ENCODE data around the gene INAFM2. TPM values are rescaled to one million over a fixed set of nuclear protein-coding genes. Genes with fewer than 3 reads are reported as not detected.

The INAFM2 gene
- total RNA-seq, 1 donor from 2014 or later = 18.2 TPM

- Histone ChIP-seq H3K9ac (no peak overlapping the region), H3F3A (ENCODE audit: low read depth) (no peaks in the 10 kb centered on the region), H2AFZ (replicated peaks) (no peak overlapping the region), H3K4me2 (no peak overlapping the region), H3K27me3 (peaks cover 30% of the 10 kb centered on the region), H3K9me3 (ENCODE audit: low read depth) (no peaks in the 10 kb centered on the region), H3K27ac (no peak overlapping the region), H4K20me1 (ENCODE audit: low read depth) (no peaks in the 10 kb centered on the region), H3K4me3 (no peak overlapping the region), H3K36me3 (no peaks in the 10 kb centered on the region), H3K79me2 (ENCODE audit: low read depth) (no peaks in the 10 kb centered on the region), H3K4me1 (no peaks in the 10 kb centered on the region)
- H3K4me3 Mint-ChIP-seq = no peak overlapping the region
- H3K36me3 Mint-ChIP-seq = no peaks in the 10 kb centered on the region
- peaks cover 18% of the 10 kb centered on the region for H3K27me3 Mint-ChIP-seq (ENCODE audit: insufficient read depth, low read depth)
- DNase-seq (ENCODE audit: low spot score) = no peak
- TF ChIP-seq EZH2phosphoT487 (IDR thresholded peaks at IDR 0.05) (no peak), EZH2 (IDR thresholded peaks at IDR 0.05) (no peak)
- TF ChIP-seq, protein P1, sequence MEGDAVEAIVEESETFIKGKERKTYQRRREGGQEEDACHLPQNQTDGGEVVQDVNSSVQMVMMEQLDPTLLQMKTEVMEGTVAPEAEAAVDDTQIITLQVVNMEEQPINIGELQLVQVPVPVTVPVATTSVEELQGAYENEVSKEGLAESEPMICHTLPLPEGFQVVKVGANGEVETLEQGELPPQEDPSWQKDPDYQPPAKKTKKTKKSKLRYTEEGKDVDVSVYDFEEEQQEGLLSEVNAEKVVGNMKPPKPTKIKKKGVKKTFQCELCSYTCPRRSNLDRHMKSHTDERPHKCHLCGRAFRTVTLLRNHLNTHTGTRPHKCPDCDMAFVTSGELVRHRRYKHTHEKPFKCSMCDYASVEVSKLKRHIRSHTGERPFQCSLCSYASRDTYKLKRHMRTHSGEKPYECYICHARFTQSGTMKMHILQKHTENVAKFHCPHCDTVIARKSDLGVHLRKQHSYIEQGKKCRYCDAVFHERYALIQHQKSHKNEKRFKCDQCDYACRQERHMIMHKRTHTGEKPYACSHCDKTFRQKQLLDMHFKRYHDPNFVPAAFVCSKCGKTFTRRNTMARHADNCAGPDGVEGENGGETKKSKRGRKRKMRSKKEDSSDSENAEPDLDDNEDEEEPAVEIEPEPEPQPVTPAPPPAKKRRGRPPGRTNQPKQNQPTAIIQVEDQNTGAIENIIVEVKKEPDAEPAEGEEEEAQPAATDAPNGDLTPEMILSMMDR (IDR thresholded peaks at IDR 0.05) = no peak
- peaks cover 13% of the 10 kb centered on the region for H3K4me1 Mint-ChIP-seq
- H3K27ac Mint-ChIP-seq = no peak overlapping the region
- no peaks in the 10 kb centered on the region for H3K9me3 Mint-ChIP-seq
Observed at GRCh38 chr15:40314723-40315276, 8.7 kb upstream of the INAFM2 start.

- peaks cover 18% of the 10 kb centered on the region for H3K27me3 Mint-ChIP-seq (ENCODE audit: insufficient read depth, low read depth)
Observed at GRCh38 chr15:40316931-40317330, 6.6 kb upstream of the INAFM2 start.

DNA sequence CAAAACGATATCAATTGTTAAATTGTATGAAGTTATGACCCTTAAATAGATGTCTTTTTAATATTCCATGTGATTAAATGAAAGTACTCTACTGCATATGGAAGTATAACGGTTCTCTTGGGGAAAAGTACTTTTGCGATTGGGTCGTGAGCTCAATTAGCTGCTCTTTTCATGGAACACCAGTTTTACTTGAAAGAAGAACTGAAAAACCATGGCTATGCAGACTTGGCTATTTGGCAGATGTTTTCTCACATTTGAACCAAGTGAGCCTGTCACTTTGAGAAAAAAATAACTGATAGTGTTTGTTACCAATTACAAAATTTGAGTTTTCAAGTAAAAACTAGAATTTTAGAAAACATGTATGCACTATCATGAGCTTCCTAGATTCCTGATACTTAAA, 5.9 kb upstream of the INAFM2 start:
- H3K36me3 Mint-ChIP-seq = no peaks in the 10 kb centered on the region
- peaks cover 4% of the 10 kb centered on the region for H4K20me1 ChIP-seq (ENCODE audit: low read depth)
- peaks cover 18% of the 10 kb centered on the region for H3K27me3 Mint-ChIP-seq (ENCODE audit: insufficient read depth, low read depth)
- no peak overlapping the region for H3K27ac ChIP-seq
- no peak for TF ChIP-seq EZH2 (IDR thresholded peaks at IDR 0.05)
- TF ChIP-seq, protein P1 (IDR thresholded peaks at IDR 0.05) = no peak
- no peak for TF ChIP-seq EZH2phosphoT487 (IDR thresholded peaks at IDR 0.05)
- H2AFZ ChIP-seq (replicated peaks) = no peak overlapping the region
- no peaks in the 10 kb centered on the region for H3K9me3 ChIP-seq (ENCODE audit: low read depth)
- H3K79me2 ChIP-seq (ENCODE audit: low read depth) = no peaks in the 10 kb centered on the region
- H3K4me2 ChIP-seq = no peak overlapping the region
- H3K4me1 ChIP-seq = peaks cover 3% of the 10 kb centered on the region
- H3K9me3 Mint-ChIP-seq = no peaks in the 10 kb centered on the region
- peaks cover 5% of the 10 kb centered on the region for H3F3A ChIP-seq (ENCODE audit: low read depth)
- peaks cover 27% of the 10 kb centered on the region for H3K4me1 Mint-ChIP-seq
- H3K27ac Mint-ChIP-seq = no peak overlapping the region
- no peak overlapping the region for H3K4me3 Mint-ChIP-seq
- H3K36me3 ChIP-seq = no peaks in the 10 kb centered on the region
- H3K9ac ChIP-seq = no peak overlapping the region
- H3K27me3 ChIP-seq = peaks cover 24% of the 10 kb centered on the region
- H3K4me3 ChIP-seq = no peak overlapping the region
- no peak for DNase-seq (ENCODE audit: low spot score)

More at GRCh38 chr15:40316931-40317330, 6.6 kb upstream of the INAFM2 start:
- H3K9me3 ChIP-seq (ENCODE audit: low read depth) = no peaks in the 10 kb centered on the region
- Mint-ChIP-seq H3K9me3 (no peaks in the 10 kb centered on the region), H3K36me3 (no peaks in the 10 kb centered on the region), H3K4me1 (peaks cover 21% of the 10 kb centered on the region), H3K4me3 (no peak overlapping the region), H3K27ac (no peak overlapping the region)
- H3F3A ChIP-seq (ENCODE audit: low read depth) = no peaks in the 10 kb centered on the region
- no peaks in the 10 kb centered on the region for H3K79me2 ChIP-seq (ENCODE audit: low read depth)
- peaks cover 22% of the 10 kb centered on the region for H3K27me3 ChIP-seq
- no peak overlapping the region for H3K9ac ChIP-seq
- TF ChIP-seq EZH2phosphoT487 (IDR thresholded peaks at IDR 0.05) = no peak
- TF ChIP-seq, protein P1 (IDR thresholded peaks at IDR 0.05) = no peak
- no peak for TF ChIP-seq EZH2 (IDR thresholded peaks at IDR 0.05)
- no peaks in the 10 kb centered on the region for H4K20me1 ChIP-seq (ENCODE audit: low read depth)
- no peak overlapping the region for H3K27ac ChIP-seq
- no peak overlapping the region for H3K4me3 ChIP-seq
- no peak for DNase-seq (ENCODE audit: low spot score)
- H3K36me3 ChIP-seq = no peaks in the 10 kb centered on the region
- H3K4me2 ChIP-seq = no peak overlapping the region
- no peaks in the 10 kb centered on the region for H3K4me1 ChIP-seq
- H2AFZ ChIP-seq (replicated peaks) = no peak overlapping the region
